MG63 (cell line): ENCODE data around the gene RAX. TPM values are rescaled to one million over a fixed set of nuclear protein-coding genes. Genes with fewer than 3 reads are reported as not detected.

ENCODE experiments used
- DNase-seq: peaks from one replicate; pipeline ENCODE4 v3.0.0-alpha.2; 2020
- H3K27me3 ChIP-seq: fragments of 250-450 bp; sonication (Bioruptor Pico); 2 replicates; pipeline ENCODE4 v1.5.1; 2020; ENCODE audit warnings: mild to moderate bottlenecking, moderate library complexity
- H3K36me3 ChIP-seq: fragments of 250-450 bp; sonication (Bioruptor Pico); 2 replicates; pipeline ENCODE4 v1.5.1; 2020; ENCODE audit warnings: mild to moderate bottlenecking, moderate library complexity
- H3K4me3 ChIP-seq: fragments of 250-450 bp; sonication (Bioruptor Pico); 2 replicates; pipeline ENCODE4 v1.5.1; 2020; ENCODE audit warnings: mild to moderate bottlenecking, moderate library complexity
- H3K9me3 ChIP-seq: fragments of 250-450 bp; sonication (Bioruptor Pico); 2 replicates; pipeline ENCODE4 v1.5.1; 2020; ENCODE audit warnings: mild to moderate bottlenecking, moderate library complexity
- total RNA-seq: library from RNA; depleted of rRNA; stranded (reverse); fragments of >200 nt; shearing (Covaris generic); gene quantifications from 2 replicates; pipeline ENCODE4 v1.2.3, GENCODE V29; 2014; ENCODE audit warnings: low replicate concordance

RAX gene
- total RNA-seq, 1 experiment from 2014 or later, result not detected

DNA sequence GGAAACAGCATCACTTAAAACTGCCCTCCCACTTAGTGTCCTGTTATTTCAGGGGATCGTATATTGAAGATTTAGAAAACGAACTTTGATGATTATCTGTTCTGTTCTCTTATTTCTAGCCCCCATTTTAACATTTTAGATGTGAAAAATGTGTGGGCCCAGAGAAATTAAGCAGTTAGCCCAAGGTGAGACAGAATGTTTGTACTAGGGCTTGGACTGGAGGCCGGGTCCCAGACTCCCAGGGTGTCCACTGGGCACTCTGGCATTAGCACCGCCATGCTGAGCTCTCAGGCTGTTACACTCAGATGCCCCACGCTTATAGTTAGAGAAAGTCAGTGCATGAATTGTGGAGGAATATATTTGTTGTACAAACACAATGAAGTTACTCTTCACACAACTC, 5.5 kb upstream of the RAX start:
- H3K9me3 ChIP-seq, result no peaks in the 10 kb centered on the region
- no peaks in the 10 kb centered on the region for H3K36me3 ChIP-seq
- H3K27me3 ChIP-seq, result peaks cover 50% of the 10 kb centered on the region
- H3K4me3 ChIP-seq, result no peak overlapping the region
- DNase-seq, result no peak

GRCh38 chr18:59276047-59276446, 2.8 kb upstream of the RAX start:
- Histone ChIP-seq H3K27me3 (peaks cover 54% of the 10 kb centered on the region), H3K4me3 (no peak overlapping the region), H3K36me3 (no peaks in the 10 kb centered on the region), H3K9me3 (no peaks in the 10 kb centered on the region)
- no peak for DNase-seq

DNA sequence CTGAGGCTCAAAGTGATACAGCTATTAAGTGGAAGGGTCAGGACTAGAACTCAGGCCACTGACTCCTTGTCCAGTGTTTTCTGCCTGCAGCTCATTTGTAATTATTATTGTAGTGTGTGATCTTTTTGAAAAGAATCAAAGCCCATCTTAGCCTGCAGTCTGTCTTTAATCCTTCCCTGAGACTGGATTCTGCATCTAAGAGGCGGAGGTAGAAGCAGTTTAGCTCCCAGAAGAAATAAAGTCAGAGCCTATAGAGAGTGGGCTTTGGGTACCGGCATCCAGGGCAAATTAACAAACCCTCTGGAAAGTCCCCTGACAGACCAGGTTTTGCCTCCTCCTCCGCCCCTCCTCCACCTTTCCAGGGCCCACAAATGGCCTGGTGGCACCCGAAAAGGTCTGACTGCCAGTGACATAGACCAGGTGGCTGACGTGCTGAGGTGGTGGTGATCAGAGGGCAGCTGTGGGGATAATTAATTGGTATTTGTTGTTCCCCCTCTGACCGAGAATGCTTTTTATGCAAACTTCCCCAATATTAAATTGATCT, 2.2 kb upstream of the RAX start:
- H3K4me3 ChIP-seq, result no peak overlapping the region
- H3K9me3 ChIP-seq, result no peaks in the 10 kb centered on the region
- no peaks in the 10 kb centered on the region for H3K36me3 ChIP-seq
- peaks cover 57% of the 10 kb centered on the region for H3K27me3 ChIP-seq
- DNase-seq, result no peak

DNA sequence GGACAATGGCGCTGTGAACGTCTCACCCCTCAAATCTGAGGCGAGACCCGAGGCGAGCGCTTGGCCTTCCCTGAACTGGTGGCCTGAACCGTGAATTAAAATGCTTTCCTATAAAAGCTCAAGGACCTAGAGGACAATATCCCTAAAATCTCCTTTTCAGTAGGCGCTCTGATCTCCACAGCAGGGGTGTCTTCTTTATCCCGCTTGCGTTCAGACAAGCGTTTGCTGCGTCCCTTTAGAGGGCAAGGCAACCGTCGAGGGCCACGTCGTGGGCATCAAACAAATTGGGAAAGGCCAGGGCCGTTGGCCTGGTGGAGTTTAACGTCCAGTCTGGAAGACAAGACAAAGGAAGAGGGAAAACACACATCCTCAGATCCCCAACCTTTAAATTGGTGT, 1.3 kb upstream of the RAX start:
- DNase-seq, result no peak
- H3K27me3 ChIP-seq, result peaks cover 62% of the 10 kb centered on the region
- H3K36me3 ChIP-seq, result no peaks in the 10 kb centered on the region
- H3K9me3 ChIP-seq, result no peaks in the 10 kb centered on the region
- no peak overlapping the region for H3K4me3 ChIP-seq

- peaks cover 61% of the 10 kb centered on the region for H3K27me3 ChIP-seq
- no peaks in the 10 kb centered on the region for H3K36me3 ChIP-seq
- no peak for DNase-seq
- H3K9me3 ChIP-seq, result no peaks in the 10 kb centered on the region
- no peak overlapping the region for H3K4me3 ChIP-seq
Observed at GRCh38 chr18:59273759-59274532, 692 bp upstream of the RAX start.

DNA sequence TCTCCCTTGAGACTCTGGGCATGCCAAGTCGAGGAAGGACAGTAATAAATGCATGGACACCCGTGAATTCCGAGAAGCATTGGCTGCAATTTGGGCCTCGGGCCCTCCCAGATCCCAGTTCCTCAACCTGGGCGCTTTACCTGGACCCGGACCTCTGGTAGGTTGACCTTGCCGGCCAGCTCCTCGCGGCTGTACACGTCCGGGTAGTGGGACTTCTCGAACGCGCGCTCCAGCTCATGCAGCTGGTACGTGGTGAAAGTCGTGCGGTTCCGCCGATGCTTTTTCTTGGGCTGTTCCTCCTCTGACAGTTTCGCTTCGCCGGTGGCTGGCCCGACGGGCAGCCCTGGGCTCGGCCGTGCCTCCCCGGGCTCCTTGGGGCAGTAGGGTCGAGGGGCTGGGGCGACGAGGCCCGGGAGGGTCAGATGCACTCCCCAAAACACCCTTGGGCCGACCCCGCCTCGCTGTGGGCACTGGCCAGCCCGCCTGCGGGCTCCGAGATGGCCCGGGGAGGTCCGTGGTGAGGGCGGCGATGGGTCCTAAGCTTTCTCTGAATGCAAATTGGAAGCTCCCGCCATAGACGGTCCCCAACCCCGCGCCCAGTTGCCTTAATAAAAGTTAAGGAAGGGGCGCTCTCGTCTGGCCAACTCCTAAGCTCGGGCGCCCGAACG, 899 bp downstream of the RAX start:
- Histone ChIP-seq H3K27me3 (peaks cover 74% of the 10 kb centered on the region), H3K36me3 (no peaks in the 10 kb centered on the region), H3K4me3 (no peak overlapping the region), H3K9me3 (no peaks in the 10 kb centered on the region)
- no peak for DNase-seq

DNA sequence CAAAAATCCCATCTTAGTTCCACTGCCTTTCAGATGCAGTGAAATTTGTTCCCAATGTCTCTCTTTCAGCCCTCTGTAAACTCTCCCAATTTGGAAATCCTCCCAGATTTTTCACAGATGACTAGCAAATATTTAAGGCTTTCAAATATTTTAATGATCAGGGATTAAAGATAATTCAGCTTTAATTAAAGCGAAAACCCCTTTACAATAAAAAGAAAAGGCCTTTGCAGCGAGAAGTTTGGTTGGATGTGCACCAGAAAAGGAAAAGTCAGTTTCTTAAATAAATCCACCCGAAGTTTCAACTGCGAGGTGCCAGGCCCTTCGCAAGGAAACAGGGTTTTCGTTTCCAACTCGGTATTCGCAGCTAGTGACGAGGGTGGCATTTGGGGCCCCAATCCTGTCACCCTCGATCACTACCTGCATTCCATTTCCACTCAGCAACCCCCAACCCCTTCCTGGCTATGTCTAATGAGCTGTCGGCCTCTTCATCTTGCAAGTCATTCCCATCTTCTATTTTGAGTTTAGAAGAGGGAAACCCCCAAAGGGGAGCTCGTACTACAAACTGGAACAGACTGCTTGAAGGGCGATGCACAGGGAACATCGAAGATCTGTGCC, 1.5 kb downstream of the RAX start:
- DNase-seq, result no peak

DNA sequence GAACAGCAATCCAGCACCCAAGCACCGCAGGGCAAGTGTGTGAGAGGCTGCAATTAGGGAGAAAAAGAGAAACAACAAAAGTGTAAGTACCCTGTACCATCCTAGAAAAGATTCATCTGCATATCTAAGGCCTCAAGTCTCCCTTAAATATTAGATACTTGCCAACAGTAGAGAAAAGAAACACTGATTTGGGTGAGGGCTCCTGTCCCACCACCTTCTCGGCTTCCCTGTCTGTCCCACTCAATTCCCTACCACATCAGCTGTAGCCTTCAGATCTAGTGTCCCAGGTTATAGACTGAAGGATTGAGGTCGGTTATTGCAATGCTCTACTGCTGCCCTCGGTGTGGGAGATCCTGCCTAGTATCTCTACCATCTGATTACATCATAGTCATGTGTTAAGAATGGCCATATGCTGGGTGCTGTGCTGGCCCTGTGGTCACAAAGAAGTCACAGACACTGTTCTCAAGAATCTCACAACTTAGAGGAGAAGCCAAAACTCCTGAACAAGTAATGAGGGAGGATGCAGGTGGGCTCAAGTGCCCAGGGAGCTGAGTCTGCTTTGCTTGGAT, 2.5 kb downstream of the RAX start:
- no peak for DNase-seq
- H3K36me3 ChIP-seq, result no peaks in the 10 kb centered on the region
- H3K4me3 ChIP-seq, result no peak overlapping the region
- no peaks in the 10 kb centered on the region for H3K9me3 ChIP-seq
- peaks cover 90% of the 10 kb centered on the region for H3K27me3 ChIP-seq

More for the DNA sequence above, 1.5 kb downstream of the RAX start:
- Histone ChIP-seq H3K4me3 (no peak overlapping the region), H3K36me3 (no peaks in the 10 kb centered on the region), H3K27me3 (peaks cover 80% of the 10 kb centered on the region), H3K9me3 (no peaks in the 10 kb centered on the region)

DNA sequence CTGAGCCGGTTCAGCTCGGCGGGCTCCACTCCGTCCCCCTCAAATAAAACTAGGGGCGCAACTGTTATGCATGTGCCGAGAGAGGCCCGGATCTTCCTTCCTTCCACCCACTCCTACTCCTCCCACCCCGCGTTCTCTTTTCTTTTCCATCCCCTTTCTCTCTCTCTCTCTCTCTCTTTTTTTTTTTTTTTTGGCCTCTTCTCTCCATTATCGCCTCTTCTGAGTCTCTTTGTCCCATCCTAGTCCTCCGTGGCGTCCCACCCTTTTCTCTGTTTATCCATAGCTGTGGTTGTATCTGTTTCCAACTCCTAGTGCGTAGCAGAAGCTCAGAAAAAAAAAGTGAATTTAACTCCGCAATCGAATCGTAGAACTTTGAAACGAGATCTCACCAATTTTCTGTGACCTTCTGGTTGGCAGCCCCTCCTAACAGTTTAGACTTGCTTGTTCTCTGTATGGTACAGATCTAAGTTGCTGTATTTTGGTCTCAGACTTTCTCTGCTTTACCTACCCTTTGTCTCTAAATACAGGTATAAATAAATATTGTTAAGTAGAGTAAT, 3.6 kb downstream of the RAX start:
- H3K9me3 ChIP-seq, result no peaks in the 10 kb centered on the region
- H3K27me3 ChIP-seq, result peaks cover 96% of the 10 kb centered on the region
- H3K4me3 ChIP-seq, result no peak overlapping the region
- no peak for DNase-seq
- H3K36me3 ChIP-seq, result no peaks in the 10 kb centered on the region

DNA sequence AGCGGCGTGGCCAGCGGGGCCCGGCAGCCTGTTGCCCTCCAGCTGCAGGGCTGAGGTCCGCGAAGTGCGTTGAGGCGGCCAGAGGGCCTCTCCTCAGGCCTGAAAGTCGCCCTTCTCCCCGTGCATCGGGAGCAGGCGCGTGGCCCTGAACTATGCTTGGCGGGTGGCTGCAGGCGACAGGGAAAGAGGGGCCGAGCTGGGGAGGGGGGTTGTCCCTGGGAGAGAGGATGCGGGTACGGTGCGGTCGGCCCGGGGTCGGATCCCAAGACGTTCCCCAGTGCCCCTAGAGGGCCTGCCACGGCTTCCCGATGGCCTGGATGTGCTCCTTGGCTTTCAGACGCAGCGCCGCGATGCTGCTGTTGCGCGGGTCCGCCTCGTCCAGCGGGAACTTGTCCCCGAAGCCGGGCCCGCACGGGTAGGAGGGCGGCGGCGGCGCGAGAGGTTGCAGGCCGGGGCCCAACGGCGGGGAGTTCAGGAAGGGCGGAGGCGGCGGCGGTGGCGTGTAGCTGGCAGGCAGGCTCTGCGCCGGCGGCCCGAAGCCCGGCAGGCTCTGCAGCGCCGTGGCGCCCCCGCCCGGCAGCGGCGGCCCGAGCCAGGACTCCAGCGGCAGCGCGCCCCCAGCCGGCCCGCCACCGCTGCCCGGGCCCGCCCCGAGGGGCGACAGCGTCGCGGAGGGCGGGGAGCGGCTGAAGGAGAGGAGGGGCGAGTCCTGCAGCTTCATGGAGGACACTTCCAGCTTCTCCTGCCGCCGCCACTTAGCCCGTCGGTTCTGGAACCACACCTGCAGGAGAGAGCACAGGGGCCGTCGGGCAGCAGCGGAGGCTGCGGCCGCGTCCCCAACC, 4.3 kb downstream of the RAX start:
- DNase-seq, result peak; percentile 55
- no peaks in the 10 kb centered on the region for H3K36me3 ChIP-seq

GRCh38 chr18:59268127-59268720, 5.0 kb downstream of the RAX start:
- DNase-seq, result no peak

More for the DNA sequence above, 4.3 kb downstream of the RAX start:
- Histone ChIP-seq H3K27me3 (peaks cover 97% of the 10 kb centered on the region), H3K9me3 (no peaks in the 10 kb centered on the region), H3K4me3 (no peak overlapping the region)

GRCh38 chr18:59267503-59268126, 5.6 kb downstream of the RAX start:
- H3K27me3 ChIP-seq, result peaks cover 96% of the 10 kb centered on the region
- H3K36me3 ChIP-seq, result no peaks in the 10 kb centered on the region
- DNase-seq, result peak; percentile 8

More at GRCh38 chr18:59268127-59268720, 5.0 kb downstream of the RAX start:
- Histone ChIP-seq H3K36me3 (no peaks in the 10 kb centered on the region), H3K9me3 (no peaks in the 10 kb centered on the region), H3K27me3 (peaks cover 97% of the 10 kb centered on the region), H3K4me3 (no peak overlapping the region)

DNA sequence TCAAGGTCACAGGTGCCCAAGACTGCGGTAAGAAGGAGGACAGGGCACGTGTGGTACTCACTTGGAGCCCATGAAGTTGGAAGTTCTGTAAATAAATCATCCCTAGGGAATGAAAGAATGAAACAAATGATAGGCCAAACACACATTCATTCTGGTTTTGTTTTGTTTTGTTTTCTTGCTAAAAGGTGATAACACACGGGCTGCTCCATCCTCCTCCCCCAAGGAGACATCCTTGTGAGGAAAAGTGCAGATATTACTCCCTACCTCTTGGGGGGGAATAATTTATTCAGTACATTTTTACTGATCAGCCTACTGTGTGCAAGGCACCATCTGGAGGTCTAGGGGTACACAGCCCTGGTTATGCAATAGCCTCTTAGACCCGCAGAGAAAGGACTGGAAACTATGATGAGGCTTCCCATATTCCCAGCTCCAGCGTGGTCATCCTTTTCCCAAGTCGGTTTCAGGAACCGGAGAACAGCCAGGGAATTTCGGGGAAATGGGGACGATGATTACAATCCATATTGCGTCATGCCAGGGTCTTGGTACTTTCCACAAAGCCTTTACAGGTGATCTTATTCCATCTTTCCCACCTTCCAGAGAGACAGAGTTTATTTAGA, 6.3 kb downstream of the RAX start:
- H3K4me3 ChIP-seq, result no peak overlapping the region
- H3K9me3 ChIP-seq, result no peaks in the 10 kb centered on the region
- peaks cover 92% of the 10 kb centered on the region for H3K27me3 ChIP-seq
- DNase-seq, result no peak
- H3K36me3 ChIP-seq, result no peaks in the 10 kb centered on the region

More at GRCh38 chr18:59267503-59268126, 5.6 kb downstream of the RAX start:
- no peaks in the 10 kb centered on the region for H3K9me3 ChIP-seq
- no peak overlapping the region for H3K4me3 ChIP-seq

DNA sequence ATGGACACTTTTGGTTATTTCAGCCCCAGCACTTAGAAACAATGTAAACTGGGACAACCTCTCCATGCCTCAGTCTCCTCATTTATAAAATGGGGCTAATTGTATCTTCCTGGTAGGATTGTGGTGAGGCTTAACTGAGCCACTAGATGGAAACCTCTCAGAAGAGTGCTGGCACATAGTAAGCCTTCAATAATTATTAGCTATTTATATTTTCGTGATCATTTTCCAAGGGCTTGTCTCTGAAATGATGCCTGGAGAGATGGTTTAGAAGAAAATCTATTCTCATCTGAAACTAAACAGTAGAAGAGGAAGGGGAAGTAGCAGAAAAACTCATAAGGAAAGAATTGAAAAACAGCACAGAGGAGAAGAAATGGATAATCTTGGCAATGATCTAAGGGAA, 6.8 kb downstream of the RAX start:
- DNase-seq, result no peak
- no peak overlapping the region for H3K4me3 ChIP-seq
- no peaks in the 10 kb centered on the region for H3K36me3 ChIP-seq
- no peaks in the 10 kb centered on the region for H3K9me3 ChIP-seq
- peaks cover 86% of the 10 kb centered on the region for H3K27me3 ChIP-seq

GRCh38 chr18:59265974-59266369, 7.3 kb downstream of the RAX start:
- DNase-seq, result no peak
- Histone ChIP-seq H3K4me3 (no peak overlapping the region), H3K27me3 (peaks cover 81% of the 10 kb centered on the region), H3K9me3 (no peaks in the 10 kb centered on the region), H3K36me3 (no peaks in the 10 kb centered on the region)
